HEK293 (cell line): ENCODE measurements around the gene SLC6A2.

Experiments
- ATF2 ChIP-seq: fragments of 450-650 bp; formaldehyde crosslinking; IDR thresholded peaks from 2 replicates; pipeline ENCODE4 v1.5.1; 2016; ENCODE audit warnings: missing biosample characterization, missing genetic modification characterization, low read depth
- CTCF ChIP-seq: fragments of 450-650 bp; formaldehyde crosslinking; IDR thresholded peaks from 2 replicates; pipeline ENCODE4 v1.5.1; 2016; ENCODE audit warnings: missing biosample characterization, missing genetic modification characterization
- MZF1 ChIP-seq: fragments of 450-650 bp; formaldehyde crosslinking; IDR thresholded peaks from 2 replicates; pipeline ENCODE4 v1.5.1; 2017; ENCODE audit warnings: missing biosample characterization, missing genetic modification characterization, borderline replicate concordance
- PBX3 ChIP-seq: sonication (generic); formaldehyde crosslinking; IDR thresholded peaks from 2 replicates; pipeline ENCODE4 v1.8.1; 2022; ENCODE audit warnings: mild to moderate bottlenecking, moderate library complexity, missing genetic modification reagents
- REST ChIP-seq: fragments of 450-650 bp; formaldehyde crosslinking; IDR thresholded peaks from 2 replicates; pipeline ENCODE4 v1.5.1; 2016; ENCODE audit warnings: missing biosample characterization, missing genetic modification characterization
- SP2 ChIP-seq: fragments of 450-650 bp; formaldehyde crosslinking; IDR thresholded peaks from 2 replicates; pipeline ENCODE4 v1.5.1; 2016; ENCODE audit warnings: missing biosample characterization, missing genetic modification characterization
- ZNF398 ChIP-seq: fragments of 450-650 bp; formaldehyde crosslinking; IDR thresholded peaks from 2 replicates; pipeline ENCODE4 v1.5.1; 2017; ENCODE audit warnings: missing biosample characterization, missing genetic modification characterization
- ZNF704 ChIP-seq: fragments of 450-650 bp; formaldehyde crosslinking; IDR thresholded peaks from 2 replicates; pipeline ENCODE4 v1.5.1; 2016; ENCODE audit warnings: missing biosample characterization, missing genetic modification characterization

- TF ChIP-seq REST (tag by site-specific recombination) (no peak), ZNF398 (tag by site-specific recombination) (no peak), CTCF (tag by site-specific recombination) (no peak), ZNF704 (tag by site-specific recombination) (no peak), SP2 (no peak), ATF2 (no peak), PBX3 (CRISPR knock-in tag) (no peak), MZF1 (tag by site-specific recombination) (no peak)
These were observed 43.8 kb downstream of the SLC6A2 start for GRCh38 chr16:55699616-55700015.
